GM13977 (cell line): Measurements from ENCODE around the gene MPHOSPH9.
"Not testable (repeated sequence)": the region's sequence is repeated elsewhere in the genome, so short reads cannot be mapped to it uniquely, and the experiment has no call there.

ENCODE experiments used
- DNase-seq: peaks from one replicate; pipeline ENCODE4 v3.0.0; 2012; ENCODE audit warnings: low spot score
- CTCF ChIP-seq: IDR thresholded peaks from 2 replicates; pipeline ENCODE4 v1.5.1; 2012; ENCODE audit warnings: mild to moderate bottlenecking, control low read depth; ENCODE audit not compliant: insufficient read depth; ENCODE audit errors: extremely low read depth, missing control alignments
- in situ Hi-C: fragments of 300-500 bp; cut with MboI; formaldehyde crosslinking; loops from one replicate; pipeline ENCODE4 v1.12.0; 2022; ENCODE audit warnings: low sequenced_read_pairs, low pct_unique_long_range_greater_than_20kb, mixed read lengths, inconsistent platforms; ENCODE audit not compliant: unreplicated experiment

The MPHOSPH9 gene

GRCh38 chr12:123260081-123260480, 27.1 kb upstream of the MPHOSPH9 start:
- TF ChIP-seq CTCF, result no peak
- in situ Hi-C loops, result no loop called here
- DNase-seq, result no peak

- TF ChIP-seq CTCF, result no peak
- in situ Hi-C loops, result no loop called here
- no peak for DNase-seq
Observed at GRCh38 chr12:123258593-123258992, 25.7 kb upstream of the MPHOSPH9 start.

GRCh38 chr12:123254853-123255446, 22.0 kb upstream of the MPHOSPH9 start:
- in situ Hi-C loops, result no loop called here
- no peak for DNase-seq
- no peak for TF ChIP-seq CTCF

- TF ChIP-seq CTCF, result no peak
- in situ Hi-C loops, result no loop called here
- DNase-seq, result no peak
Observed at GRCh38 chr12:123253641-123254459, 20.9 kb upstream of the MPHOSPH9 start.

- DNase-seq, in situ Hi-C loops: not testable (repeated sequence)
Observed at GRCh38 chr12:123252365-123252764, 19.4 kb upstream of the MPHOSPH9 start.

- in situ Hi-C loops, result no loop called here
- no peak for DNase-seq
- TF ChIP-seq CTCF, result no peak
Observed at GRCh38 chr12:123251403-123252076, 18.6 kb upstream of the MPHOSPH9 start.
